Hippocampal formation (tissue), 2 donors: ENCODE measurements around the gene SMPD2.

Source experiments
- DNase-seq, 2 donors: peaks; one replicate each; lab custom pipeline; 2025; lab: John Stamatoyannopoulos, UW

The SMPD2 gene

DNA sequence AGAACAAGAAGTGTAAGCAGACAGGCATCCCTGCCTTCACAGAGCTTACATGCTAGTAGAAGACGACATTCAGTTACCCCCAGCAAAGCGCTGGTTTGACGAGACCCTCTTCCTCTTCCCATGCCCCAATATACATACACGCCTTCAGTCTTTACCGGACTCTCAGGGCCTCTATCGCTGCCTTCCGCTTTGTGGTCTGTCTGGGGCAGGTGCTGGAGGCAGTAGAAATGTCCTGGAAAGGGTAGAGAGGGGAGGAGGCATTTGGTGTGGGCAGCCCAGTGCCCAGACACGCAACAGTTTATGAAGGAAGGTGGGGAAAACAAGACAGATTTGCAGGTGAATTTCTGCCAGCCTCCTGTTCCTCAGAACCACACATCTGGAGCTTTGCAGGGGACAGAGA is 6.0 kb downstream of the SMPD2 start:
- DNase-seq: no peak

GRCh38 chr6:109447087-109447486 is 6.6 kb downstream of the SMPD2 start:
- DNase-seq: no peak

GRCh38 chr6:109447878-109448555 is 7.5 kb downstream of the SMPD2 start:
- DNase-seq: no peak

GRCh38 chr6:109448615-109449014 is 8.1 kb downstream of the SMPD2 start:
- DNase-seq: no peak

- DNase-seq: no peak
Observed at GRCh38 chr6:109449064-109449794, 8.7 kb downstream of the SMPD2 start.

DNA sequence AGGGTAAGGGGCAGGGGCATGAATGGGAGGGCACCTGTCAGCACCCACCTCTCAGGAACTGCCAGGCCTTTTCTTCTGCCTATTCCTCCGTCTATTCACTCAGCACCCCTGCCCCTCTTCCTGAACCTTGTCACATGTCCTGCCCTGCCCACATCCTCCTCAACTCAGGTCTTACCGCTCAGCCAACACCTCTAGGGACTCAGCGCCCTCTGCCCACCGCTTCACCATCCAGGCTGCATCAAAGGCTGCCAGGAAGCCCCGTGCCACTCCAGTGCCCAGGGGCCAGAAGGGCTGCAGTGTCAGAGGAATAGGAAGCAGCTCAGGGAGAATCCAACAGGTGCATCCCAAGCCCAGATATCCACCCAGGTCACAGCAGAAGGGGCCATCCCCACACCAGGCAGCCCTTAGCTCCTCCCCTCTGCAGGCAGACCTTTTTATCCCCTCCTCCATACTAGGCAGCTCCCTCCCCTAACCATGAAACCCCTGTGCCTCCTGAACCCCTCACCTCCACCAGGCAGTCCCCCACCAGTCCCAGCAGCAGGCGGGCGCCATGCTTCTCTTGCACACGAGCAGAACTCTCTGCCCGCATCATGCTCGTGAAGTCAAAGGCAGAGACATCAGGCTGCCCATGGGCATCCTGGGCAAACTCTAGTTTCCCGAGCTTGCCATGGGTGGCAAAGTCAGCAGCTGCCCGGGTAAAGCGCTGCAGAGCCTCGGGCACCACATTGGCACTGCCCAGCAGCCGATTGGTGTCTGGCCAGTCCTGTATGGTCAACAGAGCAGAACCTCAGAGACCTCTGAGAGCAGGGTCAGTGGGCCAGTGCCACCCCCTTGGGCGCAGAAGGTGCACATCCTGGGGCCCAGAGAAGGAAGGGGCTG is 9.5 kb downstream of the SMPD2 start:
- no peak for DNase-seq

GRCh38 chr6:109450801-109451200 is 10.3 kb downstream of the SMPD2 start:
- DNase-seq: no peak

DNA sequence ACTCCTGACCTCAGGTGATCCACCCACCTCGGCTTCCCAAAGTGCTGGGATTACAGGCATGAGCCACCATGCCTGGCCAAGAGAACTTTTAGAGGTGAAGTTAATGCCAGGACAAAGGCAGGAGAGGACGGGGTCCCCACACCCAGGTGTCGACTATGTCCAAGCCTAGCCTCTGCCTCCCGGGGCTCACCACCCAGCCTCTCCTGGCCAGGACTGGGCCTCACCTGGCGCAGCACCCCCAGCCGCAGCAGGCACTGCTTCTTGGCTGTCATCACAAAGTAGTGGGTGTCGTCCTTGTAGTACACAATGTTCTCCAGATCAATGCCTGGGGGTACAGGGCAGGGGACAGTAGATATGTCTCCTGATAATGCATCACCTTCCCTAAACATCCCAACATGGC is 10.9 kb downstream of the SMPD2 start:
- no peak for DNase-seq

DNA sequence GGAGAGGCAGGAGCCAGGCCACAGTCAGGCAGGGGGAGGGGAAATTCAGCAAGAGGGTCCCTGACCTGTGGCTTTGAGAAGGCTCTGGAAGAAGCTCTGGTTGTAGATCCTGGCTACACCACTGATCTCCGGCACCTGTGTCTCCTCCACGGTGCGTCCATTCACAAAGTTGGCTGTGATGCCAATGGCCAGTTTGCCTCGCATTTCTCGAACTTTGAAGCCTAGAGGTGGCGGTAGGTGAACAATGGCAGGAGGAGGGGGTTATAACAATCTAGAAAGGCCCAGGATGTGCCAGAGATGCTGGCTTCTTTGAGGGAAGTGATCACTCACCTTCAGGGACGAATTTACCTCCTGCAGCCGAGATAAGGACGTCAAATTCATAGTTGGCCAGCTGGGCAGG is 11.7 kb downstream of the SMPD2 start:
- no peak for DNase-seq

GRCh38 chr6:109453156-109453555 is 12.6 kb downstream of the SMPD2 start:
- DNase-seq: no peak

GRCh38 chr6:109453594-109454495 is 13.3 kb downstream of the SMPD2 start:
- no peak for DNase-seq

DNA sequence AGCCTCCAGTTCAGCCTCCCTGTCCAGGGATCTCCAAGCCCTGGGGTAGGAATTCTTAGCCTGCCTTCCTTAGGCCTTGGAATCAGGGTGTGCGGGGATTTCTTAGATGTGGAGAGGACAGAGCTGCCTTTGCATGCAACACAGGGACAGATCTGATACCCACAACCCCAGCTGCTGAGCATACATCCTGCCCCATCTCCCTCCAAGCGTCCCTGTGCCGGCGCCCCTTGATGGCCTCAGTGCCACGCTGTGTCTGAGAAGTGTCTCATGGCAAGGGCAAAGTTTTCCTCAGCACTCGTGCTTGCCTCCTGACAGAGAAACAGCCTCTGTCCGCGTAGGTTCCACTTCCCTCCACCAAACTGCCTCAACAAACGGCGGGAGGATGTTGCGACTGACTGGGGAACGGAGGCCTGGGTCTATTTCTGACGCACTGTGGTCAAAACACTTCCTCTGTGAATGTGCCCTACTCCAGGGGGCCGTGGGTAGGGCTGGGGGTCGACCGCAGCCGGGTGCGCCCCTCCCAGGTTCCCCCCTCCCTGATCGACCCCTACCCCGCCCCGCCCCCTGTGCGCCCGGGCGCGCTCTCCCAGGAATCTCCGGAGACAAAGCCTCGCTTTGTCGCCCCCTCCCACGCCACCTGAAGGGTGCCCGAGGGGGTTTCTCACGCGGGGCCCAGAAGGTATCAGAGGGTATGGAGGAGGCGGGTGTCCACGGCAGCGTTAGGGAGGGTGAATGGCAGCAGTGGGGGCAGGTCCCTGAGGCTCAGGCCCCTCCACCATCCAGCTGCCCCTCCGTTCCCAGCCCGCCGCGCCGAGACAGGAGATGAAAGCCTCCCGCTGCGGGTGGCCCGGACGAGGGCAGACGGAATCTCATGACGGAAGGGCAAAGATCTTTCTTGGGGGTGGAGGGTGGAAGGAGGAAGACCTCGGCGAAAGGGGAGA is 14.2 kb downstream of the SMPD2 start:
- DNase-seq: peak in 1 of 2 donors; percentile 45

DNA sequence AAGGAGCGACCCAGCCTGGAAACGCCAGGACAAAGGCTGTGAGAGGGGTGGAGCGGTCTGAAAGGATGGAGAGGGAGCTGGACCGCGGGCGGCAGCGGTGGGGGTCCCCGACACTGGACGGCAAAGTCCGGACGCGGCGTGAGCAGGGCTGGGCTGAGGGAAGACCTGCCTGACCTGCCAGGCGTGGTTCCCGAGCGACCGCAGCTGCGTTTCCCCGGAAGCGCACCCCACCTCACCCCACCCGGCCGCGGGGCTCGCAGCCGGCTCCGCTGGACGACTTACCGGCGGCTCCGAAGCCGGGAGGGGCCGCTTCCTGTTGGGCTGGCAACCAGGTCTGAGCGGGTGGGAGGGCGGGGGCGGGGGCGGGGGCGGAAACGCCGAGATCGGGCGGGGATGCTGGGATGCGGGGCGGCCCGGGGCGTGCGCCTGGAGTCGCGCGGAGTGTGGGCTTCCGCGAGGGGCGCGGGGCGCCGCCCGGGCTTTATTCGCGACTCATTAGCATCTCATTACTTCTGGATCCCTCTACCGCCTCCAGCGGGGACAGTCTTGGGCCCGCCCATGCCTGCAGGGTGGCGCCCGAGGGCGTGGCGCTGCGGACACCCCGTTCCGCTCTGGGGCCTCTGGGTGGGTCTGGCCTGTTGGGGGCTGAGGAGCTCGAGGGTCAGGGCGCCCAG is 15.1 kb downstream of the SMPD2 start, which contains the start of gene MICAL1:
Gene MICAL1, minus strand, starts transcription at position 336 of the 674 bp plus-strand sequence. CDS start 1,576 bp downstream, outside the sequence.
- DNase-seq: peak in 1 of 2 donors; percentile 64

DNA sequence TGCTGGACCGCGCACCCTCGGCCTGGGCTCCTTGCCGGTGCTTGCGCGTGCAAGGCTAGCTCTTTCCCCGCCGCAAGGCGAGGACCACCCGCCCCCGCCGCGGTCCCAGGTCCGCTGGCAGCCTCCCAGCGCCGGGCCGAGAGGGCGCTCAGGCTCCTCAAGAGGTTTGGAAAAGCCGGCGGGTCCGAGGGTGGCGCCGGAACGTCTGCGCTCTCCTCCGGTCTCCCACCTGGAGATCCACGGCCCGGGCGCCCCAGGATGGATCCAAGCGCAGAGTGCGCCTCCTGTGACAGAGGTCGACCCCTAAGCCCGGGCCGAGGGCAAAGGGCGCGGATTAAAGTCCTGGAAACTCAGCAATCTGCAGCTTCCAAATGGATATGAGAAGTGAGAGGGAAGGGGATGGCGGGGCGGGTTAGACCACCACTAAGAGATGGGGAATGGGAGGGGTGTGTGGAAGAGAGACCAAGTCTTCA is 15.6 kb downstream of the SMPD2 start:
- DNase-seq: no peak

DNA sequence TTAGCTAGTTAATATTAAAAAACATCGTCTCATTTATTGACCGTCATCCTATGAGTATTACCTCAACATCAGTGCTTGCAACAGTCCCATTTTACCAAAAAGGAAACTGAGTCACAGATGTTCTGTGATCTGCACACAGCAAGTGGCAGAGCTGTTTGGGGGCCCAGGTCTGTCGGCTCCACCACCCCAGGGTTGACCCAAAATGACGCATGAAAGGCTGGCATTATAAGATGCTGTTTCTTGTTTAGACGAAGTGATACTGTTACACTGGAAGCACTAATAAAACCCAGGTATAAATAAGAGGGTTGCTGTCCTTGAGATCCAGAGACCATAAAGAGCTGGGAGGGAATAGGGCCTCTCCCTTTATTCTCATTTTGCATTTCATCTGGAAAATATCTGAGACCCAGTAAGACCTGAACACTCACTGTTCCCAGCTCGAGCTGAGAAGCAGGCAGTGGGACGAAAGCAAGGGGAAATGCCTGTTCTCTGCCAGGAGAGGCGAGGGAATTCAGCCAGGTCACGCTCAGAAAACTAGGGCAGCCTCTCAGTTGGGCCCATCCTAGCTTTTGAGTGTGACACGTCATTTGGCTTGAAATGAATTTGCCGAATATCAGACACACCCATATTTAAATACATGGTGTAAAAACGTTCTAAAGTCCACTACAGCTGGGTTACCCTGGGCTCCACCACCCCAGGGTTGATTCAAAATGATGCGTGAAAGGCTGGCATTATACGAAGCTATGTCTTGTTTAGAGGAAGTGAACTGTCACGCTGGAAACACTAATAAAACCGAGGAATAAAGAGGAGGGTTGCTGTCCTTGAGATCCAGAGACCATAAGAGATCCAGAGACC is 16.4 kb downstream of the SMPD2 start:
- DNase-seq: peak; percentile 27 to 32

- DNase-seq: no peak
Observed at GRCh38 chr6:109457562-109457996, 17.1 kb downstream of the SMPD2 start.

DNA sequence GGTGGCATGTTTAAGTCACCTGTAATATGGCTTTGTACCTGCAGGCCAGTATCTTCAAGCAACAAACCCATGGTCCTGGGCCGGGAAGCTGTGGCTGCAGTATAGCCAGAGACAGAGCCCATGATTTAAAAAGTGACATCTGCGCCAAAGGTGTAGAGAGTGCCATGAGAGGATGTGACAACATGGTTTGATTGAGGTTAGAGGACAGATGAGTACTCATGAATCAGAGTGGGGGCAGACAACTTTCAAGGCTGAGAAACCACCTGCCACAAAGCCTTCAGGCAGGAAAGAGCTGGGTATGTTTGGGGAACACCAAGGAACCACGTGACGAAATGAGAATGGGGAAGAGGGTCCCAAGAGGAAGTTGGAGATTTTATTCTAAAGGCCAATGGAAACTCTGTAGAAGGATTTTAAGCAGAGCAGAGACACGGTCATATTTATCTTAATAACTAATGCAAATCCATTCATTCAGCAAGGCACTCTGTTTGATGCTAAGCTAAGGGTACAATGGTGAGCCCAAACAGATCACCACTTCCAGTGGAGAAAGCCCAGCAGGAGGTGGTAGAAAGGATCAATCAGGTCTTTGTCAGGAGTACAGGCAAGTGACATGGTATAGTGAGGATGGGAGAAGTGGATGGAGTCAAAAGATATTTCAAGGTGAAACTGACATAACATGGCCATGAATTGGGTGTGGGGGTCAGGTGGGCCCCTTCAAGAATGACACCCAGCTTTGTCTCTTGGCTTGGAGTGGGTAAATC is 18.4 kb downstream of the SMPD2 start:
- DNase-seq: no peak
